HCT116 (cell line): ENCODE data around the gene ABR. TPM values are rescaled to one million over a fixed set of nuclear protein-coding genes. Genes with fewer than 3 reads are reported as not detected.

Experiments used
- ATAC-seq: fragments of 200-7000 bp; cut with Tn5 transposase; 2 replicates; pipeline ENCODE4 v1.9.1; 2020; ENCODE audit warnings: mild to moderate bottlenecking, moderate library complexity
- BruUV-seq: library from RNA; stranded (reverse); fragments of 400-500 nt; replicated peaks from 2 replicates; lab custom pipeline; 2021; lab: Mats Ljungman, UMichigan
- CTCF ChIA-PET: fragments of 300-600 bp; sonication (Branson Sonifier 250); formaldehyde crosslinking; loops from one replicate; lab custom pipeline; 2021; ENCODE audit warnings: antibody characterized with exemption; lab: Charles Lee
- POLR2A ChIA-PET: fragments of 300-600, 350-600 bp; sonication (Branson Sonifier 250); formaldehyde crosslinking; loops from one replicate; lab custom pipeline; 2021; ENCODE audit warnings: antibody characterized with exemption; lab: Charles Lee
- RAD21 ChIA-PET, 2 experiments: fragments of 300-600 bp; sonication (Branson Sonifier 250); formaldehyde crosslinking; loops; one replicate each; lab custom pipeline; 2023; ENCODE audit warnings: low total read pairs in 2 of 2; ENCODE audit not compliant: uncharacterized antibody in 2 of 2, unreplicated experiment in 2 of 2, low non-redundant PET in 1 of 2; lab: Charles Lee
- DNase-seq: peaks from one replicate; pipeline ENCODE4 v3.0.0-alpha.2; 2010; ENCODE audit warnings: low read depth, low spot score
- H2AFZ ChIP-seq: fragments of 200-600 bp; shearing (Covaris generic), sonication (generic); 2 replicates; pipeline ENCODE4 v1.6.1; 2017; ENCODE audit warnings: low read depth, mixed run types, mixed read lengths, antibody characterized with exemption, low read length; ENCODE audit not compliant: poor library complexity, severe bottlenecking
- H3K27ac ChIP-seq: 2 replicates; pipeline ENCODE4 v1.5.1; 2012; ENCODE audit warnings: low read depth, low read length
- H3K27me3 ChIP-seq: fragments of 200-600 bp; sonication (generic); 2 replicates; pipeline ENCODE4 v1.6.1; 2016; ENCODE audit warnings: mixed run types, low read length, mixed read lengths; ENCODE audit not compliant: insufficient read depth
- H3K36me3 ChIP-seq, 2 experiments: fragments of 200-500 bp in 1 of 2; fragments of 200-600 bp in 1 of 2; sonication (Bioruptor generic) in 1 of 2; sonication (generic) in 1 of 2; 2 replicates each; pipeline versions ENCODE4 v1.5.1 to v1.6.1; 2014 to 2016; ENCODE audit warnings: low read length in 2 of 2, inconsistent platforms in 1 of 2, mixed read lengths in 1 of 2, mixed run types in 1 of 2; ENCODE audit not compliant: insufficient read depth in 2 of 2, control insufficient read depth in 1 of 2
- H3K4me1 ChIP-seq, 2 experiments: fragments of 200-600 bp in 1 of 2; sonication (generic) in 1 of 2; 2 replicates each; pipeline versions ENCODE4 v1.5.1 to v1.6.1; 2012 to 2017; ENCODE audit warnings: low read length in 2 of 2, inconsistent platforms in 1 of 2, mild to moderate bottlenecking in 1 of 2, mixed read lengths in 1 of 2, mixed run types in 1 of 2, moderate library complexity in 1 of 2; ENCODE audit not compliant: insufficient read depth in 2 of 2, control insufficient read depth in 1 of 2
- H3K4me2 ChIP-seq: fragments of 200-600 bp; sonication (generic); 2 replicates; pipeline ENCODE4 v1.6.1; 2017; ENCODE audit warnings: mixed run types, low read length, mixed read lengths
- H3K4me3 ChIP-seq, 2 experiments: fragments of 200-600 bp in 1 of 2; sonication (generic) in 1 of 2; replicated peaks in 1 of 2; 2 replicates each; pipeline ENCODE4 v1.5.1; 2011 to 2016; ENCODE audit warnings: low read length in 2 of 2, control low read depth in 1 of 2, low read depth in 1 of 2, mild to moderate bottlenecking in 1 of 2, mixed read lengths in 1 of 2, mixed run types in 1 of 2
- H3K79me2 ChIP-seq: fragments of 200-600 bp; sonication (generic); 2 replicates; pipeline ENCODE4 v1.6.1; 2017; ENCODE audit warnings: mild to moderate bottlenecking, mixed run types, low read length, moderate library complexity, mixed read lengths; ENCODE audit not compliant: insufficient read depth
- H3K9ac ChIP-seq: fragments of 200-600 bp; sonication (generic); 2 replicates; pipeline ENCODE4 v1.6.1; 2016; ENCODE audit warnings: low read length, mixed read lengths
- H3K9me2 ChIP-seq: fragments of 200-600 bp; sonication (generic), shearing (Covaris generic); 2 replicates; pipeline ENCODE4 v1.6.1; 2017; ENCODE audit warnings: mixed run types, mild to moderate bottlenecking, moderate library complexity; ENCODE audit not compliant: insufficient read depth
- H3K9me3 ChIP-seq, 2 experiments: fragments of 200-500 bp in 1 of 2; fragments of 200-600 bp in 1 of 2; sonication (Bioruptor generic) in 1 of 2; sonication (generic) in 1 of 2; 2 replicates each; pipeline ENCODE4 v1.6.1; 2014 to 2017; ENCODE audit warnings: low read length in 2 of 2, mixed read lengths in 2 of 2, inconsistent platforms in 1 of 2, low read depth in 1 of 2, mild to moderate bottlenecking in 1 of 2, mixed run types in 1 of 2, moderate library complexity in 1 of 2; ENCODE audit not compliant: control insufficient read depth in 1 of 2, insufficient read depth in 1 of 2
- H4K20me1 ChIP-seq: fragments of 200-600 bp; sonication (generic), shearing (Covaris generic); 2 replicates; pipeline ENCODE4 v1.6.1; 2017; ENCODE audit warnings: mixed run types, mild to moderate bottlenecking, moderate library complexity; ENCODE audit not compliant: insufficient read depth
- ATF3 ChIP-seq: IDR thresholded peaks from 2 replicates; pipeline ENCODE4 v1.6.1; 2012
- CTCF ChIP-seq, 3 experiments: fragments of 200-600 bp in 1 of 3; sonication (generic) in 1 of 3; IDR thresholded peaks in 2 of 3; conservative IDR thresholded peaks in 1 of 3; 2 replicates each; pipeline ENCODE4 v1.5.1; 2012 to 2017; ENCODE audit warnings: low read depth in 2 of 3, low read length in 2 of 3, antibody characterized with exemption in 1 of 3, borderline replicate concordance in 1 of 3, control low read depth in 1 of 3, mild to moderate bottlenecking in 1 of 3, mixed read lengths in 1 of 3, mixed run types in 1 of 3, moderate library complexity in 1 of 3; ENCODE audit not compliant: insufficient read depth in 1 of 3
- EGR1 ChIP-seq: IDR thresholded peaks from 2 replicates; pipeline ENCODE4 v1.6.1; 2012; ENCODE audit warnings: low read depth
- ELF1 ChIP-seq: IDR thresholded peaks from 2 replicates; pipeline ENCODE4 v1.6.1; 2012; ENCODE audit warnings: low read depth, borderline replicate concordance
- EZH2 ChIP-seq: fragments of 200-600 bp; sonication (generic); IDR thresholded peaks from 2 replicates; pipeline ENCODE4 v1.6.1; 2017; ENCODE audit warnings: antibody characterized with exemption, mixed run types
- EZH2phosphoT487 ChIP-seq: fragments of 200-600 bp; IDR thresholded peaks from 2 replicates; pipeline ENCODE4 v1.6.1; 2018; ENCODE audit warnings: antibody characterized with exemption, borderline replicate concordance
- MAX ChIP-seq: IDR thresholded peaks from 2 replicates; pipeline ENCODE4 v1.6.1; 2012
- RAD21 ChIP-seq: IDR thresholded peaks from 2 replicates; pipeline ENCODE4 v1.6.1; 2012; ENCODE audit warnings: low read depth, mild to moderate bottlenecking
- SP1 ChIP-seq: IDR thresholded peaks from 2 replicates; pipeline ENCODE4 v1.6.1; 2012; ENCODE audit warnings: low read depth
- ZBTB33 ChIP-seq: IDR thresholded peaks from 2 replicates; pipeline ENCODE4 v1.6.1; 2011; ENCODE audit warnings: mild to moderate bottlenecking, low read length, moderate library complexity; ENCODE audit not compliant: insufficient replicate concordance; ENCODE audit errors: extremely low read depth
- intact Hi-C: fragments of 100-400 bp; cut with micrococcal nuclease; formaldehyde crosslinking; loops from 2 replicates; pipeline ENCODE4 v1.10.0; 2022
- total RNA-seq: library from RNA; stranded (reverse); gene quantifications from one replicate; pipeline ENCODE4 v1.2.1, GENCODE V29; 2021; ENCODE audit not compliant: unreplicated experiment

The ABR gene
- total RNA-seq, 1 experiment from 2014 or later, result 58.5 TPM

- H3K4me2 ChIP-seq, result no peak overlapping the region
- H3K9me2 ChIP-seq, result no peaks in the 10 kb centered on the region
- H3K79me2 ChIP-seq, result no peaks in the 10 kb centered on the region
- ChIA-PET POLR2A (no interaction called here), CTCF (no interaction called here), RAD21 (no interaction called here)
- no peak overlapping the region for H3K4me3 ChIP-seq
- H3K36me3 ChIP-seq, result no peaks in the 10 kb centered on the region
- no peak overlapping the region for H2AFZ ChIP-seq
- no peaks in the 10 kb centered on the region for H4K20me1 ChIP-seq
- DNase-seq, result no peak
- no peaks in the 10 kb centered on the region for H3K27me3 ChIP-seq
- intact Hi-C loops, result no loop called here
- no peak overlapping the region for H3K9ac ChIP-seq
- no TSS peak for BruUV-seq
- H3K4me1 ChIP-seq, result peaks cover 0 to under 1% of the 10 kb centered on the region in 2 experiments; a peak in 2 of 4 replicates
- H3K27ac ChIP-seq, result no peak overlapping the region
- ATAC-seq, result no peak
- TF ChIP-seq EZH2phosphoT487, result no peak
- TF ChIP-seq CTCF (IDR thresholded peaks at IDR 0.05 in 2 of 3, conservative IDR thresholded peaks at IDR 0.05 in 1 of 3; ENCODE audit: borderline replicate concordance in 1 of 3, insufficient read depth in 1 of 3, low read depth in 2 of 3, low read length in 2 of 3), result no peak
- no peak for TF ChIP-seq RAD21
- no peak for TF ChIP-seq ELF1
- no peak for TF ChIP-seq MAX
- no peak for TF ChIP-seq ATF3
- TF ChIP-seq EZH2, result no peak
- no peak for TF ChIP-seq SP1
- no peak for TF ChIP-seq ZBTB33
- TF ChIP-seq EGR1, result no peak
- TF ChIP-seq, all 23 proteins: peak for 0
- no peaks in the 10 kb centered on the region for H3K9me3 ChIP-seq
Observed at GRCh38 chr17:986322-986929, 193.4 kb downstream of the ABR start.
